T-helper 2 cell treated with Interferon-gamma antibody and Interleukin-4, amounts not matched to agents 5 μg/mL and 100 μg/mL, for 36 hours (primary cell): ENCODE results near the gene SLX4.

Source experiments
- DNase-seq: peaks from one replicate; pipeline ENCODE4 v3.0.0; 2021; ENCODE audit warnings: low spot score
- H3K27ac Mint-ChIP-seq: one replicate; pipeline ENCODE4 v1.8.0; 2021; ENCODE audit warnings: mild to moderate bottlenecking, mixed read lengths
- H3K27me3 Mint-ChIP-seq: one replicate; pipeline ENCODE4 v1.8.0; 2021; ENCODE audit warnings: low read depth, mixed read lengths
- H3K36me3 Mint-ChIP-seq: one replicate; pipeline ENCODE4 v1.8.0; 2021; ENCODE audit warnings: low read depth, mixed read lengths
- H3K4me1 Mint-ChIP-seq: one replicate; pipeline ENCODE4 v1.8.0; 2021; ENCODE audit warnings: low read depth, mixed read lengths
- H3K4me3 Mint-ChIP-seq: one replicate; pipeline ENCODE4 v1.8.0; 2022; ENCODE audit warnings: mild to moderate bottlenecking, moderate library complexity, mixed read lengths
- H3K9me3 Mint-ChIP-seq: one replicate; pipeline ENCODE4 v1.8.0; 2021; ENCODE audit warnings: mixed read lengths

SLX4 gene

GRCh38 chr16:3550851-3551847 is 60.3 kb downstream of the SLX4 start:
- Mint-ChIP-seq H3K4me3 (peak overlapping the region; percentile 4), H3K27ac (peak overlapping the region; percentile 3), H3K9me3 (no peaks in the 10 kb centered on the region), H3K36me3 (peaks cover 73% of the 10 kb centered on the region), H3K4me1 (no peaks in the 10 kb centered on the region), H3K27me3 (no peaks in the 10 kb centered on the region)
- no peak for DNase-seq

- H3K36me3 Mint-ChIP-seq, result peaks cover 76% of the 10 kb centered on the region
- no peaks in the 10 kb centered on the region for H3K9me3 Mint-ChIP-seq
- H3K4me1 Mint-ChIP-seq, result no peaks in the 10 kb centered on the region
- H3K27ac Mint-ChIP-seq, result no peak overlapping the region
- no peak for DNase-seq
- no peaks in the 10 kb centered on the region for H3K27me3 Mint-ChIP-seq
- H3K4me3 Mint-ChIP-seq, result no peak overlapping the region
Observed at GRCh38 chr16:3549906-3550305, 61.5 kb downstream of the SLX4 start.

- DNase-seq, result no peak
- peaks cover 69% of the 10 kb centered on the region for H3K36me3 Mint-ChIP-seq
- no peak overlapping the region for H3K27ac Mint-ChIP-seq
- no peak overlapping the region for H3K4me3 Mint-ChIP-seq
- no peaks in the 10 kb centered on the region for H3K27me3 Mint-ChIP-seq
- H3K4me1 Mint-ChIP-seq, result no peaks in the 10 kb centered on the region
- H3K9me3 Mint-ChIP-seq, result no peaks in the 10 kb centered on the region
Observed at GRCh38 chr16:3548859-3549258, 62.5 kb downstream of the SLX4 start.

GRCh38 chr16:3548445-3548844 is 63.0 kb downstream of the SLX4 start:
- Mint-ChIP-seq H3K9me3 (no peaks in the 10 kb centered on the region), H3K4me3 (no peak overlapping the region), H3K27ac (no peak overlapping the region), H3K4me1 (no peaks in the 10 kb centered on the region), H3K27me3 (no peaks in the 10 kb centered on the region), H3K36me3 (peaks cover 71% of the 10 kb centered on the region)
- no peak for DNase-seq

GRCh38 chr16:3546986-3547682 is 64.3 kb downstream of the SLX4 start:
- no peak for DNase-seq
- no peaks in the 10 kb centered on the region for H3K27me3 Mint-ChIP-seq
- H3K36me3 Mint-ChIP-seq, result peaks cover 65% of the 10 kb centered on the region
- H3K4me3 Mint-ChIP-seq, result no peak overlapping the region
- H3K9me3 Mint-ChIP-seq, result no peaks in the 10 kb centered on the region
- H3K27ac Mint-ChIP-seq, result no peak overlapping the region
- H3K4me1 Mint-ChIP-seq, result no peaks in the 10 kb centered on the region

- H3K4me1 Mint-ChIP-seq, result no peaks in the 10 kb centered on the region
- H3K9me3 Mint-ChIP-seq, result no peaks in the 10 kb centered on the region
- DNase-seq, result no peak
- H3K27me3 Mint-ChIP-seq, result no peaks in the 10 kb centered on the region
- H3K27ac Mint-ChIP-seq, result no peak overlapping the region
- H3K4me3 Mint-ChIP-seq, result no peak overlapping the region
- peaks cover 56% of the 10 kb centered on the region for H3K36me3 Mint-ChIP-seq
Observed at GRCh38 chr16:3542601-3543373, 68.6 kb downstream of the SLX4 start.

- H3K36me3 Mint-ChIP-seq, result peaks cover 53% of the 10 kb centered on the region
- no peak overlapping the region for H3K4me3 Mint-ChIP-seq
- no peaks in the 10 kb centered on the region for H3K9me3 Mint-ChIP-seq
Observed at GRCh38 chr16:3541527-3542155, 69.8 kb downstream of the SLX4 start.

GRCh38 chr16:3538222-3538621 is 73.2 kb downstream of the SLX4 start:
- Mint-ChIP-seq H3K36me3 (peaks cover 53% of the 10 kb centered on the region), H3K4me3 (no peak overlapping the region), H3K4me1 (no peaks in the 10 kb centered on the region), H3K27me3 (no peaks in the 10 kb centered on the region), H3K9me3 (no peaks in the 10 kb centered on the region), H3K27ac (no peak overlapping the region)
- DNase-seq, result no peak

More at GRCh38 chr16:3541527-3542155, 69.8 kb downstream of the SLX4 start:
- no peaks in the 10 kb centered on the region for H3K4me1 Mint-ChIP-seq
- DNase-seq, result no peak
- H3K27me3 Mint-ChIP-seq, result no peaks in the 10 kb centered on the region
- no peak overlapping the region for H3K27ac Mint-ChIP-seq

GRCh38 chr16:3536851-3537250 is 74.6 kb downstream of the SLX4 start:
- H3K27ac Mint-ChIP-seq, result no peak overlapping the region
- H3K9me3 Mint-ChIP-seq, result no peaks in the 10 kb centered on the region
- DNase-seq, result no peak
- no peaks in the 10 kb centered on the region for H3K27me3 Mint-ChIP-seq
- no peak overlapping the region for H3K4me3 Mint-ChIP-seq
- no peaks in the 10 kb centered on the region for H3K4me1 Mint-ChIP-seq
- H3K36me3 Mint-ChIP-seq, result peaks cover 53% of the 10 kb centered on the region

GRCh38 chr16:3536271-3536731 is 75.1 kb downstream of the SLX4 start:
- no peaks in the 10 kb centered on the region for H3K9me3 Mint-ChIP-seq
- H3K27me3 Mint-ChIP-seq, result no peaks in the 10 kb centered on the region
- no peak overlapping the region for H3K27ac Mint-ChIP-seq
- H3K36me3 Mint-ChIP-seq, result peaks cover 51% of the 10 kb centered on the region
- H3K4me1 Mint-ChIP-seq, result no peaks in the 10 kb centered on the region
- DNase-seq, result no peak
- H3K4me3 Mint-ChIP-seq, result no peak overlapping the region

- Mint-ChIP-seq H3K27me3 (no peaks in the 10 kb centered on the region), H3K4me1 (no peaks in the 10 kb centered on the region), H3K36me3 (peaks cover 44% of the 10 kb centered on the region), H3K9me3 (no peaks in the 10 kb centered on the region), H3K4me3 (no peak overlapping the region), H3K27ac (peak overlapping the region; percentile 68)
- no peak for DNase-seq
Observed at GRCh38 chr16:3534126-3534525, 77.3 kb downstream of the SLX4 start.

GRCh38 chr16:3532741-3533140 is 78.7 kb downstream of the SLX4 start:
- H3K9me3 Mint-ChIP-seq, result no peaks in the 10 kb centered on the region
- peaks cover 48% of the 10 kb centered on the region for H3K36me3 Mint-ChIP-seq

More at GRCh38 chr16:3532741-3533140, 78.7 kb downstream of the SLX4 start:
- Mint-ChIP-seq H3K27ac (no peak overlapping the region), H3K27me3 (no peaks in the 10 kb centered on the region), H3K4me3 (no peak overlapping the region), H3K4me1 (no peaks in the 10 kb centered on the region)
- DNase-seq, result no peak
